T-helper 1 cell treated with Interleukin-12 subunit alpha and Interleukin-12 subunit beta and Interleukin-4 antibody, amounts not matched to agents 30 μg/mL and 1 μg/mL, for 36 hours (primary cell): ENCODE measurements around the gene TDRD6.
"Not testable (repeated sequence)": the region's sequence is repeated elsewhere in the genome, so short reads cannot be mapped to it uniquely, and the experiment has no call there.

Experiments used
- H3K27ac Mint-ChIP-seq: one replicate; pipeline ENCODE4 v1.8.0; 2021; ENCODE audit warnings: mild to moderate bottlenecking, mixed read lengths
- H3K27me3 Mint-ChIP-seq: one replicate; pipeline ENCODE4 v1.8.0; 2021; ENCODE audit warnings: low read depth, mixed read lengths
- H3K36me3 Mint-ChIP-seq: one replicate; pipeline ENCODE4 v1.8.0; 2021; ENCODE audit warnings: low read depth, mixed read lengths
- H3K4me1 Mint-ChIP-seq: one replicate; pipeline ENCODE4 v1.8.0; 2021; ENCODE audit warnings: low read depth, mixed read lengths
- H3K4me3 Mint-ChIP-seq: one replicate; pipeline ENCODE4 v1.8.0; 2021; ENCODE audit warnings: mild to moderate bottlenecking, moderate library complexity, mixed read lengths
- H3K9me3 Mint-ChIP-seq: one replicate; pipeline ENCODE4 v1.8.0; 2021; ENCODE audit warnings: mixed read lengths

Gene TDRD6

GRCh38 chr6:46715141-46715540 lies 27.5 kb downstream of the TDRD6 start:
- no peaks in the 10 kb centered on the region for H3K4me1 Mint-ChIP-seq
- no peaks in the 10 kb centered on the region for H3K36me3 Mint-ChIP-seq
- H3K27me3 Mint-ChIP-seq = peaks cover 3% of the 10 kb centered on the region
- no peak overlapping the region for H3K4me3 Mint-ChIP-seq
- no peaks in the 10 kb centered on the region for H3K9me3 Mint-ChIP-seq
- no peak overlapping the region for H3K27ac Mint-ChIP-seq

DNA sequence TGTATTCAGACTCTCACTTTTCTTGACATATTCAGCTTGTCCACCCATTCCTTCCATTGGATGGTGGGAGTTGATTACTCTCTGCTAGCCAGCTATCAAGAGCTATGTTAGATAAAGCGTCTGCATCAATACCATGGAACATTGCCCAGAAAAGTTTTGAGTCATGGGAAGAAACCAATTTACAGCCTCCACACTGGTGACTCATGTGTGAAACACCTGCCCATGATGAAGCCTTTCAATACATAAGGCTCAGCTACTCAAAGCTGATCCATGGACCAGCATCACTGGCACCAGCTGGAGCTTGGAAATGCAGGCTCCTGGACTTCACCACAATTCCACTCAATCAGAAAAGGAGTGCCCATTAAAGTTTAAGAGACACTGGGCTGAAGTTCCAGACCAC lies 31.4 kb downstream of the TDRD6 start:
- Mint-ChIP-seq H3K4me1 (no peaks in the 10 kb centered on the region), H3K4me3 (no peak overlapping the region), H3K36me3 (no peaks in the 10 kb centered on the region), H3K27ac (no peak overlapping the region), H3K27me3 (peaks cover 10% of the 10 kb centered on the region), H3K9me3 (no peaks in the 10 kb centered on the region)

- Mint-ChIP-seq H3K27me3 (peaks cover 12% of the 10 kb centered on the region), H3K36me3 (no peaks in the 10 kb centered on the region), H3K4me1 (no peaks in the 10 kb centered on the region), H3K9me3 (no peaks in the 10 kb centered on the region), H3K27ac (no peak overlapping the region), H3K4me3 (no peak overlapping the region)
Measured at GRCh38 chr6:46720401-46720800, 32.7 kb downstream of the TDRD6 start.

- no peak overlapping the region for H3K4me3 Mint-ChIP-seq
- H3K9me3 Mint-ChIP-seq = no peaks in the 10 kb centered on the region
- H3K36me3 Mint-ChIP-seq = no peaks in the 10 kb centered on the region
- H3K4me1 Mint-ChIP-seq = no peaks in the 10 kb centered on the region
- peaks cover 36% of the 10 kb centered on the region for H3K27me3 Mint-ChIP-seq
- no peak overlapping the region for H3K27ac Mint-ChIP-seq
Measured at GRCh38 chr6:46729787-46730326, 42.2 kb downstream of the TDRD6 start.

GRCh38 chr6:46730921-46731461 lies 43.3 kb downstream of the TDRD6 start:
- Mint-ChIP-seq H3K27me3 (peaks cover 43% of the 10 kb centered on the region), H3K36me3 (no peaks in the 10 kb centered on the region), H3K27ac (no peak overlapping the region), H3K4me3 (no peak overlapping the region), H3K9me3 (no peaks in the 10 kb centered on the region), H3K4me1 (no peaks in the 10 kb centered on the region)

DNA sequence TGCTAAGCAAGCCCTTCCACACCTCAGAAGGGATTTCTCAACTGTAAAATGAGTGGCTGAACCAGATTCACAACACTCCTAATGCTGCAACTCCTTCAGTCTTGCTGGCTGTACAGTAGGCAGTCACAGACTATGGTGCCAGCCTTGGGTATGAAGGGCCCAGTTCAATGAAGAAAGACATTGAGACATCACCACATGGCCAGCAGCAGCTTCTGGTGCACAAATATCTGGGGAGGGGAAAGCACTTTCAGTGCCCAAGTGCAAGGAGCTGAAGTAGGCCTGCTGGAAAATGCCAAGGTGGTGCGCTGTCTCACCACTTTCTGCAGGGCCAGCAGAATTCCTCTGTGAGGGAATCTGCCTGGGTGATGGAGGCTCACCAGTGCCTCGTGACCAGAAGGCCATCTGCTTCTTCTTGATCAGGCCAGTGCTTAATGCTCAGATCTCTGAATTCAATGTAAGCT lies 45.7 kb downstream of the TDRD6 start:
- Mint-ChIP-seq H3K36me3 (no peaks in the 10 kb centered on the region), H3K4me3 (no peak overlapping the region), H3K4me1 (no peaks in the 10 kb centered on the region), H3K27ac (no peak overlapping the region), H3K9me3 (no peaks in the 10 kb centered on the region), H3K27me3 (peaks cover 52% of the 10 kb centered on the region)

GRCh38 chr6:46734867-46735719 lies 47.4 kb downstream of the TDRD6 start, which contains the start of gene PLA2G7:
Gene PLA2G7, minus strand, starts transcription at chr6:46735375. Its CDS starts 12,484 bp downstream, at chr6:46722891.
- no peak within 1 kb of the TSS for H3K4me3 Mint-ChIP-seq
- H3K4me1 Mint-ChIP-seq = no peaks in the 10 kb centered on the region

DNA sequence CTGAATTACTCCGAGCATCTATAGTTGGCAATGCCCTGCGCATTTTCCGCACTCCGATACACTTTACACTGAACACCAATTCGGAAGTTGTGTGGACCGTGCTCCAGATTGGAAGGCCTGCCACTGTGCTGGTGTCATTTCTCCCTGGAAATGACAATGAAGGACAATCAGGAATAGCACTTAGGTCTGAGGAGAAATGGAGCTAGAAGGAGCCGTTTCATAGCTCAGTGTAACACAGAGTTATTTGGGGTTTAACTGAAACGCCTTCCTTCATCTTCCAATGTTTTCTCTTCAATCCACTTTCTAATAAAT lies 48.0 kb downstream of the TDRD6 start:
- Mint-ChIP-seq H3K4me3 (no peak overlapping the region), H3K4me1 (no peaks in the 10 kb centered on the region), H3K27ac (no peak overlapping the region), H3K27me3 (peaks cover 55% of the 10 kb centered on the region), H3K9me3 (no peaks in the 10 kb centered on the region), H3K36me3 (no peaks in the 10 kb centered on the region)

More at GRCh38 chr6:46734867-46735719, 47.4 kb downstream of the TDRD6 start, which contains the start of gene PLA2G7:
- Mint-ChIP-seq H3K27me3 (peaks cover 55% of the 10 kb centered on the region), H3K27ac (no peak within 1 kb of the TSS), H3K36me3 (no peaks in the 10 kb centered on the region), H3K9me3 (no peaks in the 10 kb centered on the region)

GRCh38 chr6:46736906-46737305 lies 49.2 kb downstream of the TDRD6 start:
- peaks cover 45% of the 10 kb centered on the region for H3K27me3 Mint-ChIP-seq
- H3K9me3 Mint-ChIP-seq = no peaks in the 10 kb centered on the region
- H3K36me3 Mint-ChIP-seq = no peaks in the 10 kb centered on the region
- no peak overlapping the region for H3K4me3 Mint-ChIP-seq
- H3K4me1 Mint-ChIP-seq = no peaks in the 10 kb centered on the region
- no peak overlapping the region for H3K27ac Mint-ChIP-seq

- Mint-ChIP-seq H3K9me3 (no peaks in the 10 kb centered on the region), H3K4me3 (no peak overlapping the region), H3K27me3 (peaks cover 13% of the 10 kb centered on the region), H3K4me1 (no peaks in the 10 kb centered on the region), H3K36me3 (no peaks in the 10 kb centered on the region), H3K27ac (no peak overlapping the region)
Measured at GRCh38 chr6:46741482-46741881, 53.8 kb downstream of the TDRD6 start.

GRCh38 chr6:46741910-46742309 lies 54.2 kb downstream of the TDRD6 start:
- no peaks in the 10 kb centered on the region for H3K9me3 Mint-ChIP-seq
- peaks cover 10% of the 10 kb centered on the region for H3K27me3 Mint-ChIP-seq
- no peak overlapping the region for H3K4me3 Mint-ChIP-seq
- no peak overlapping the region for H3K27ac Mint-ChIP-seq
- no peaks in the 10 kb centered on the region for H3K4me1 Mint-ChIP-seq
- no peaks in the 10 kb centered on the region for H3K36me3 Mint-ChIP-seq

GRCh38 chr6:46743425-46744158 lies 55.9 kb downstream of the TDRD6 start:
- no peaks in the 10 kb centered on the region for H3K36me3 Mint-ChIP-seq
- no peak overlapping the region for H3K27ac Mint-ChIP-seq

GRCh38 chr6:46744159-46744725 lies 56.6 kb downstream of the TDRD6 start:
- H3K27me3 Mint-ChIP-seq, H3K9me3 Mint-ChIP-seq, H3K27ac Mint-ChIP-seq, H3K36me3 Mint-ChIP-seq, H3K4me1 Mint-ChIP-seq, H3K4me3 Mint-ChIP-seq: not testable (repeated sequence)

More at GRCh38 chr6:46743425-46744158, 55.9 kb downstream of the TDRD6 start:
- Mint-ChIP-seq H3K27me3 (peaks cover 6% of the 10 kb centered on the region), H3K4me3 (no peak overlapping the region), H3K4me1 (no peaks in the 10 kb centered on the region), H3K9me3 (no peaks in the 10 kb centered on the region)

DNA sequence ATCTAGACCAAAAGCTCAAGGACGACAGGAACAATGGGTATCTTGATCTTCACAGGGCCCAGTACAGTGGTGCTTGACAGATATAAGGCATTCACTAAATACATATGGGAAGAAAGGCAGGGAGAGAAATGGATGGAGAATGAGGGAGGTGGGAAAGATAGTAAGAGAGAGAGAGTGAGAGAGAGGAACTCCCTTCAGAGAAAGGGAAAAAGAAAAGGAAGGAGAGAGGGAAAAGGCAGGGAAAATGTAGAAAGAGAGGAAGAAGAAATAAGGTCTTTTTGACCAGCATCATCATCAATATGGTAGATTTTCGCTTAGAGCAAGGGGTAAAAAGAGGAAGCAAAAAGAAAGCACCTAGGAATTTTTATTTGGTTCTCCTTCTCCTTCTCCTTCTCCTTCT lies 58.3 kb downstream of the TDRD6 start:
- Mint-ChIP-seq H3K36me3 (no peaks in the 10 kb centered on the region), H3K27ac (no peak overlapping the region), H3K4me3 (no peak overlapping the region), H3K4me1 (no peaks in the 10 kb centered on the region), H3K9me3 (no peaks in the 10 kb centered on the region), H3K27me3 (peaks cover 6% of the 10 kb centered on the region)
